HFF-Myc (cell line): ENCODE results near the gene MBNL1.

ENCODE experiments used
- DNase-seq: peaks from one replicate; pipeline ENCODE4 v3.0.0-alpha.2; 2011; ENCODE audit warnings: low read depth; ENCODE audit errors: extremely low read depth
- H3K4me3 ChIP-seq: replicated peaks from 2 replicates; pipeline ENCODE4 v1.5.1; 2011; ENCODE audit warnings: low read depth, mild to moderate bottlenecking, control low read depth, low read length
- CTCF ChIP-seq: IDR thresholded peaks from 2 replicates; pipeline ENCODE4 v1.5.1; 2012; ENCODE audit warnings: mild to moderate bottlenecking, low read depth, low read length, control low read depth; ENCODE audit errors: missing control alignments

The MBNL1 gene

DNA sequence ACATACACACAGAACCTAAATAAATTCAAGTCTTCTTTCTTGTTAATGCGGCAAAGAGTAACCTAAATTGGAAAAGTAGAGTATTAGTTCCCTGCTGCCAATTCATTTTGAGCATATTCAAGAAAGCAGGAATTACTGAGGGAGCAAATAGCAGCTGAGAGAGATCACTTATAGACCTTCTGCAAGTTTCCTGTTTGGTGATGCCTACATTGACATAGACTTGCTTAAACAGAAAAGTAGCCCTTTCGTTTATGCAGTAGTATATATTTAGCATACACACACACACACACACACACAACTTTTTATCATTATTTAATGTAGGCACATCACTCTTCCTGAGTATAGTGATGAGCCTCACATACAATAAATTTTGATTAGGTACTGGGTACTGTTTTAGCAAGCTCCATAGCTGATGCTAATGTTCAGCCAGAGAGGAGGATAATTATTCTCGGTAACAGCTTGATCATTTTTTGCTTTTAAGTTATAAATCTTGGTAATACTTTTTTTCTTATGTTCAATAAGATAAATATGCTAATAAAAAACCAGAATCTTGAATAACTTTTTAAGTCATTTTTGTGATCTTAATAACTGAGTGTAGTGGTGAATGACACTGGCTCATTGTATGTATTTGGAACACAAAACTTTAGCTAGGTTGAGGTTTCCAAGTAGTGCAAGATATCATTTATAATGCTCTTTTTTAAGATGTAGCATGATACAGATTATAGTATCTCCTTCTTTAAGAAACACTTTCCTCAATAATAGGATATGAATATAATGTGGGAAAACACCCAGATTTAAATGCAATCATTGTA is 174.7 kb downstream of the MBNL1 start:
- no peak for TF ChIP-seq CTCF
- no peak overlapping the region for H3K4me3 ChIP-seq

DNA sequence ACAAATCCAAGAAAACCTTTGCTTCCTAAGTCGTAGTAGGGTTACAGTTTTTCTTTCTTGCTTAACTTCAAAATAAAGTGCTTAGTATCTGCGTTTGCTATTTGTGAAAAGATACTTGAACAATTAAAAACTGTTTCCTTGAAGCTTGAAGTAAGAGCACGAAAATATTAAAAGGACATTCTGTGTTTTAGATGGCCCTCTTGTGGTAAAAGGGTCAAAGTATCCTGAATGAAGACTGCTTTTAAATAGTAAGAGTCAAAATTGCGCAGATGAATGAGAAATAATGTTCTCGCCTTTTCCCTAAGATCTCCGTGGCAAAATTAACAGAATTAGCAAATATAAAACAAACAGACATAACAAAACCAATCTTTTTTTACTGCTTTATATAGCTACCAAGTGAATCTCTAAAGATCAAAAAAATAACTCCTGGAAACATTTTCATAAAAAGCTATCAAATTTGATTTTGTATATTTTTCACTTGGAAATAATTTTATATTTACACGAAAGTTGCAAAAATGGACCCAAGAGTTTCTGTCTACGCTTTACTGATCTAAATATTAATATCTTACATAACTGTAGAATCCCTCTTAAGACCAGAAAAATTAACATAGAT is 175.4 kb downstream of the MBNL1 start:
- DNase-seq = peak; percentile 30
- TF ChIP-seq CTCF = peak; percentile 39
- no peak overlapping the region for H3K4me3 ChIP-seq

More for the DNA sequence above, 174.7 kb downstream of the MBNL1 start:
- no peak for DNase-seq

GRCh38 chr3:152445212-152445611 is 176.5 kb downstream of the MBNL1 start:
- no peak for TF ChIP-seq CTCF
- DNase-seq = no peak
- no peak overlapping the region for H3K4me3 ChIP-seq

DNA sequence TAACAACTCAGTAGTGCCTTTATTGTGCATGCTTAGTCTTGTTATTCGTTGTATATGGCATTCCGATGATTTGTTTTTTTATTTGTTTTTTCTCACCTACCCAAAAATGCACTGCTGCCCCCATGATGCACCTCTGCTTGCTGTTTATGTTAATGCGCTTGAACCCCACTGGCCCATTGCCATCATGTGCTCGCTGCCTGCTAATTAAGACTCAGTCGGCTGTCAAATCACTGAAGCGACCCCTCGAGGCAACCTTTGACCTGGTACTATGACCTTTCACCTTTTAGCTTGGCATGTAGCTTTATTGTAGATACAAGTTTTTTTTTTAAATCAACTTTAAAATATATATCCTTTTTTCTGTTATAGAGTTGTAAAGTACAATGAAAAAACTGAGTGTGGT is 177.8 kb downstream of the MBNL1 start:
- TF ChIP-seq CTCF = no peak
- DNase-seq = no peak

GRCh38 chr3:152447511-152447910 is 178.8 kb downstream of the MBNL1 start:
- DNase-seq = no peak
- TF ChIP-seq CTCF = no peak
- no peak overlapping the region for H3K4me3 ChIP-seq

More for the DNA sequence above, 177.8 kb downstream of the MBNL1 start:
- H3K4me3 ChIP-seq = no peak overlapping the region

DNA sequence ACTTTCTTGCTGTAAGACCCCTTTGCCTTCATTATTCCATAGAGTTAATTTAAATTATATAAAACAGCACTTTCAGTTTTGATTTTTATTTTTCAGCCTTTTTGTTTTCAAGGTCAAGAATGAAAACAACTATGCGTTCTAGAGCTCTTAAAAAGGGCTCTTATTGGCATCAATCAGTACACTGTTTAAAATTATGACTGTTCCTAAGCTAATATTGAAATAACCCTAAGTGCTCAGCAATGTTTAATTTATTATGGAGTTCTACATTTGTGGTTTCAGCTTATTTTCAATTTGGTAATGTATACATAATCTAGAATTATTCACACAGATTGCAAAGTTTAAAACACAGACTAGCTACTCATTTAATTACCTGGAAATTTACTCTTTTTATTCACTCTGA is 179.4 kb downstream of the MBNL1 start:
- no peak for DNase-seq
- no peak for TF ChIP-seq CTCF
- H3K4me3 ChIP-seq = no peak overlapping the region
